Neutrophil (primary cell): ENCODE measurements around the gene TNS4.

ENCODE experiments used
- H3K27ac ChIP-seq: fragments of 200-600 bp; sonication (generic); 2 replicates; pipeline ENCODE4 v1.5.1; 2016; ENCODE audit warnings: mild to moderate bottlenecking, moderate library complexity
- H3K27me3 ChIP-seq: fragments of 200-600 bp; sonication (generic); 2 replicates; pipeline ENCODE4 v1.6.0; 2016; ENCODE audit warnings: mild to moderate bottlenecking
- H3K36me3 ChIP-seq: fragments of 200-600 bp; sonication (generic); 2 replicates; pipeline ENCODE4 v1.5.1; 2017
- H3K4me1 ChIP-seq, 2 experiments: fragments of 200-600 bp in 1 of 2; sonication (generic) in 1 of 2; 1 replicate in 1 of 2; 2 replicates in 1 of 2; pipeline versions ENCODE4 v1.5.1 to v1.6.1; 2013 to 2016; ENCODE audit warnings: low read depth in 1 of 2, low read length in 1 of 2, mild to moderate bottlenecking in 1 of 2, moderate library complexity in 1 of 2; ENCODE audit not compliant: control insufficient read depth in 1 of 2, insufficient read depth in 1 of 2
- H3K4me3 ChIP-seq, 2 experiments: fragments of 200-600 bp in 1 of 2; sonication (generic) in 1 of 2; 1 replicate in 1 of 2; 2 replicates in 1 of 2; pipeline ENCODE4 v1.5.1; 2013 to 2016; ENCODE audit warnings: low read depth in 1 of 2, low read length in 1 of 2, mild to moderate bottlenecking in 1 of 2, moderate library complexity in 1 of 2
- H3K9me3 ChIP-seq: fragments of 200-600 bp; sonication (generic); 2 replicates; pipeline ENCODE4 v1.5.1; 2016
- TF ChIP-seq, protein P1 (sequence below): fragments of 200-600 bp; sonication (generic); IDR thresholded peaks from 2 replicates; pipeline ENCODE4 v1.5.1; 2016; ENCODE audit warnings: antibody characterized with exemption

The TNS4 gene

DNA sequence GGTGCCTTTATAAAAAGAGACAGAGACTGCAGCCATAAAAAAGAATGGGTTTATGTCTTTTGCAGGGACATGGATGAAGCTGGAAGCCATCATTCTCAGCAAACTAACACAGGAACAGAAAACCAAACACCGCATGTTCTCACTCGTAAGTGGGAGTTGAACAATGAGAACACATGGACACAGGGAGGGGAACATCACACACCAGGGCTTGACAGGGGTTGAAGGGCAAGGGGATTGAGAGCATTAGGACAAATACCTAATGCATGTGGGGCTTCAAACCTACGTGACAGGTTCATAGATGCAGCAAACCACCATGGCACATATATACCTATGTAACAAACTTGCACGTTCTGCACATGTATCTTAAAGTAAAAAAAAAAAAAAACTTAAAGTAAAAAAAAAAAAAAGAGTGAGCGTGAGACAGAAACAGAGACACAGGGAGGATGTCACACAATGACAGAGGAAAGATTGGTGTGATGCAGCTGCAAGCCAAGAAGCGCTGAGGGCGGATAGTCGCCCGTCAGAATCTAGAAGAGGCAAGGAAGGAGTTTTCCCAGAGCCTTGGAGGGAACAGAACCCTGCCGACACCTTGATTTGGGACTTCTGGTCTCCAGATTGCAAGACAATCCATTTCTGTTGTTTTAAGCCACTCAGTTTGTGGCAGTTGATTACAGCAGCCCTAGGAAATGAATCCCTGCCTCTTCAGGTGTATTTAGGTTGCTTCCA lies 27.4 kb upstream of the TNS4 start:
- TF ChIP-seq, protein P1, sequence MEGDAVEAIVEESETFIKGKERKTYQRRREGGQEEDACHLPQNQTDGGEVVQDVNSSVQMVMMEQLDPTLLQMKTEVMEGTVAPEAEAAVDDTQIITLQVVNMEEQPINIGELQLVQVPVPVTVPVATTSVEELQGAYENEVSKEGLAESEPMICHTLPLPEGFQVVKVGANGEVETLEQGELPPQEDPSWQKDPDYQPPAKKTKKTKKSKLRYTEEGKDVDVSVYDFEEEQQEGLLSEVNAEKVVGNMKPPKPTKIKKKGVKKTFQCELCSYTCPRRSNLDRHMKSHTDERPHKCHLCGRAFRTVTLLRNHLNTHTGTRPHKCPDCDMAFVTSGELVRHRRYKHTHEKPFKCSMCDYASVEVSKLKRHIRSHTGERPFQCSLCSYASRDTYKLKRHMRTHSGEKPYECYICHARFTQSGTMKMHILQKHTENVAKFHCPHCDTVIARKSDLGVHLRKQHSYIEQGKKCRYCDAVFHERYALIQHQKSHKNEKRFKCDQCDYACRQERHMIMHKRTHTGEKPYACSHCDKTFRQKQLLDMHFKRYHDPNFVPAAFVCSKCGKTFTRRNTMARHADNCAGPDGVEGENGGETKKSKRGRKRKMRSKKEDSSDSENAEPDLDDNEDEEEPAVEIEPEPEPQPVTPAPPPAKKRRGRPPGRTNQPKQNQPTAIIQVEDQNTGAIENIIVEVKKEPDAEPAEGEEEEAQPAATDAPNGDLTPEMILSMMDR: no peak
- H3K27me3 ChIP-seq: peaks cover 94% of the 10 kb centered on the region
- H3K36me3 ChIP-seq: no peaks in the 10 kb centered on the region
- H3K4me3 ChIP-seq: no peak overlapping the region
- H3K9me3 ChIP-seq: no peaks in the 10 kb centered on the region
- no peaks in the 10 kb centered on the region for H3K4me1 ChIP-seq
- H3K27ac ChIP-seq: no peak overlapping the region

DNA sequence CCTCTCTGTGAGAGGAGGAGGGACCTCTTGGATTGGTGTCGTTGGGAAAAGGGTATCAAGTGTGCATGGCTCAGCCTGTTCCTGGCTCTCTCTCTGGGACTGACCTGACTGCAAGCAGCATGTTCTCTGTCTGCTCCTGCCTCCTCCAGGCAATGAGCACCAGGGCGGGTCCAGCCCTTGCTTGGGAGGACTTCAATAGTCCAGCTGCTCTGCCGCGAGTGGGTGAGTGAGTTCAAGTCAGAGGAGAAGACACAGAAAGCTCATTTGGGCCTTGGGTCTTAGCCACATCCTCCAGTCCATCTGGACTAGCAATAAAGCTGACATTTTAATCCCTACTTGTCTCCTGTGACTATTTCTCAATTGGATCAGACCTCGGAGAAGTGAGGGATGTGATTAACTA lies 25.2 kb upstream of the TNS4 start:
- no peaks in the 10 kb centered on the region for H3K9me3 ChIP-seq
- H3K4me1 ChIP-seq: no peaks in the 10 kb centered on the region
- H3K36me3 ChIP-seq: no peaks in the 10 kb centered on the region
- peaks cover 97% of the 10 kb centered on the region for H3K27me3 ChIP-seq
- H3K27ac ChIP-seq: no peak overlapping the region
- TF ChIP-seq, protein P1: no peak
- no peak overlapping the region for H3K4me3 ChIP-seq

DNA sequence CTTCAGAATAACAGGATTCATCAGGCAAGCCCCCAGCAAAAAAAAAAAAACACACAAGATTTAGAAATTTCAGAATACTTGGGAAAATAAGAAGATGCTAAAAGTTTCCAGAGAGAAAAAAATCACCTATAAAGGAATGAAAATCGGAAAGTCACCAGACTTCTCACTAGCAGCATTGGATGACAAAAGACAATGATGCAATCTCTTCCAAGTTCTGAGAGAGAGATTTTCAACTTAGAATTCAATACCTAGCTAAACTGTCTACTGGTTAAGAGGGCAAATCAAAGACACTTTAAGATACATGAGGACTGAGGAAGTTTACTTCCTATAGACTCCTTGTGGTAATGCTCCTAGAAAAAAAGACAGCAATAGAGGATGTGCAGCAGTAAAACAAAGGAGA lies 23.9 kb upstream of the TNS4 start:
- Histone ChIP-seq H3K27me3 (peaks cover 96% of the 10 kb centered on the region), H3K4me3 (no peak overlapping the region), H3K9me3 (no peaks in the 10 kb centered on the region), H3K36me3 (no peaks in the 10 kb centered on the region), H3K4me1 (no peaks in the 10 kb centered on the region), H3K27ac (no peak overlapping the region)
- TF ChIP-seq, protein P1: no peak

DNA sequence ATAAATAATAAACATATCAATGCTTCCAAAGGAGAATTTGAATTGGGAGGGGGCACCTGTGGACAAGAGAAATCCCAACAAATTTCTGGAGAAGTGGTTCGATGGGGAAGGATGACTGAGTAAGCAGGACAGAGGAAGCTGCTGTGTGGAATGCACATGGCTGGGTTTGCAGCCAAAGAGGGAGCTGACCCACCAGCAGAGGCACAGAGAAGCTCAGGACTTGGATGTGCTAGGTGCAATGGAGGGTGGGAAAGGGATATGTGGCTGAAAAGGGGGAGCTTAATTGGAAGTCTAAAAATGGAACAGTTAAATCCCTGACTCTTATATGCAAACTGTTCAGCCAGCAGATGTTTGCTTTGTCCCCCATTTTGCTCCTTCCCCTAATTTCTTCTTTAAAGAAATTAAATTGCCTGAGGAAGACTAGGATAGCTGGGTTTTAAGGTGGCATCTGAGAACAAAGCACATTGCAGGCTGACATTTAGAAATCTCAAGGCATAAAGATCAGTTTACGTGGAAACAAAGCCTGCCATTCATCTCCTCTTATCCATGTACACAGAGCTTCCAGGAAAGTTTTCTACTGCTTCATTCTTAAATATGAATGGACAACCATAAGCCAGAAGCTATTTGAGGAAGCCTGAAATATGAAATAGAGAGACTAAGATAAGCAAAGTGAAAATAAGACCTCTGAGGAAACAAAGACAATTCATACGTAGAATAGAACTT lies 23.0 kb upstream of the TNS4 start:
- TF ChIP-seq, protein P1: no peak
- peaks cover 97% of the 10 kb centered on the region for H3K27me3 ChIP-seq
- H3K4me1 ChIP-seq: no peaks in the 10 kb centered on the region
- H3K4me3 ChIP-seq: no peak overlapping the region
- H3K36me3 ChIP-seq: no peaks in the 10 kb centered on the region
- H3K9me3 ChIP-seq: no peaks in the 10 kb centered on the region
- H3K27ac ChIP-seq: no peak overlapping the region

DNA sequence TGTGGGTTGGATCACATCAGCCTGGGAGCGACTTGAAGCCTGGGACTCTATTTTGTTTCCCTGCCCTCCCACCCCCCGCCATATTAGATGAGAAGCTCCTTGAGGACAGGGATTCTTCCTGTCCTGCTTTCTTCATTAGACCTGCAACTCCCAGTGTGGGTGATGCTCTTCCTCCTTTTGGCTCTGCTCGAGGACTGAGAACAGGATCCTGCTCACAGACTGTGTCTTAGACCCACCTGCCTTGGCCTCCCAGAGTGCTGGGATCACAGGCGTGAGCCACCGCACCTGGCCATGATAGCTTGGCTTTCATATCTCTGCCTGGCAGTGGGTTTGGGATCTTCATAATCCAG lies 21.5 kb upstream of the TNS4 start:
- Histone ChIP-seq H3K9me3 (no peaks in the 10 kb centered on the region), H3K4me3 (no peak overlapping the region), H3K4me1 (no peaks in the 10 kb centered on the region), H3K27me3 (peaks cover 98% of the 10 kb centered on the region), H3K27ac (no peak overlapping the region), H3K36me3 (no peaks in the 10 kb centered on the region)
- TF ChIP-seq, protein P1: no peak
